ENCODE data around the gene PSG6.
"Not testable (repeated sequence)": the region's sequence is repeated elsewhere in the genome, so short reads cannot be mapped to it uniquely, and the experiment has no call there.

PSG6 gene

GRCh38 chr19:42874901-42875813 lies 42.5 kb downstream of the PSG6 start:
- ATAC-seq: not testable (repeated sequence)
- TF ChIP-seq ZFP3 (CRISPR knock-in tag; IDR thresholded peaks at IDR 0.05) (peak; percentile 60; the same call in 1 of the 2 replicates), GLIS3 (CRISPR knock-in tag; IDR thresholded peaks at IDR 0.05) (0 out of 2 replicates have a peak, but pooled peaks have one; percentile 30), ISL1 (CRISPR knock-in tag; IDR thresholded peaks at IDR 0.05) (peak; percentile 60; the same call in 1 of the 2 replicates), CREB5 (CRISPR knock-in tag; IDR thresholded peaks at IDR 0.05; ENCODE audit: low read depth) (0 out of 2 replicates have a peak, but pooled peaks have one; percentile 7), CSDC2 (CRISPR knock-in tag; IDR thresholded peaks at IDR 0.05) (peak; percentile 87)

GRCh38 chr19:42874136-42874535 lies 43.6 kb downstream of the PSG6 start:
- ATAC-seq: not testable (repeated sequence)

- TF ChIP-seq POU6F1 (CRISPR knock-in tag; IDR thresholded peaks at IDR 0.05; ENCODE audit: borderline replicate concordance, low read depth): no peak
- TF ChIP-seq ZC3H10 (CRISPR knock-in tag; IDR thresholded peaks at IDR 0.05): no peak
- TF ChIP-seq TCF4 (CRISPR knock-in tag; IDR thresholded peaks at IDR 0.05; ENCODE audit: borderline replicate concordance): no peak
- TF ChIP-seq PPARA (CRISPR knock-in tag; IDR thresholded peaks at IDR 0.05; ENCODE audit: borderline replicate concordance): no peak
- no peak for TF ChIP-seq GLIS3 (CRISPR knock-in tag; IDR thresholded peaks at IDR 0.05)
- no peak for TF ChIP-seq RARB (CRISPR knock-in tag; IDR thresholded peaks at IDR 0.05)
- no peak for TF ChIP-seq ZNF8 (CRISPR knock-in tag; IDR thresholded peaks at IDR 0.05)
- TF ChIP-seq BACH2 (CRISPR knock-in tag; IDR thresholded peaks at IDR 0.05; ENCODE audit: borderline replicate concordance): no peak
- TF ChIP-seq ZNF70 (CRISPR knock-in tag; IDR thresholded peaks at IDR 0.05): no peak
- TF ChIP-seq ZNF565 (CRISPR knock-in tag; conservative IDR thresholded peaks at IDR 0.05; ENCODE audit: low read depth): no peak
- TF ChIP-seq ISL1 (CRISPR knock-in tag; IDR thresholded peaks at IDR 0.05): no peak
- no peak for TF ChIP-seq CREB5 (CRISPR knock-in tag; IDR thresholded peaks at IDR 0.05; ENCODE audit: low read depth)
- no peak for TF ChIP-seq OSR1 (CRISPR knock-in tag; IDR thresholded peaks at IDR 0.05)
- TF ChIP-seq TOX (CRISPR knock-in tag; IDR thresholded peaks at IDR 0.05; ENCODE audit: borderline replicate concordance): no peak
- TF ChIP-seq CSRNP3 (CRISPR knock-in tag; IDR thresholded peaks at IDR 0.05): no peak
- TF ChIP-seq SNAI2 (CRISPR knock-in tag; IDR thresholded peaks at IDR 0.05): no peak
- no peak for TF ChIP-seq TSHZ2 (CRISPR knock-in tag; IDR thresholded peaks at IDR 0.05)
- ATAC-seq: no peak
Measured at GRCh38 chr19:42872608-42873007, 45.1 kb downstream of the PSG6 start.

- ATAC-seq: no peak
- TF ChIP-seq ZNF70 (CRISPR knock-in tag; IDR thresholded peaks at IDR 0.05) (no peak), TOX (CRISPR knock-in tag; IDR thresholded peaks at IDR 0.05; ENCODE audit: borderline replicate concordance) (no peak), TSHZ2 (CRISPR knock-in tag; IDR thresholded peaks at IDR 0.05) (no peak), POU6F1 (CRISPR knock-in tag; IDR thresholded peaks at IDR 0.05; ENCODE audit: borderline replicate concordance, low read depth) (no peak)
Measured at GRCh38 chr19:42857544-42857867, 60.2 kb downstream of the PSG6 start.

- not testable (repeated sequence) for ATAC-seq
Measured at GRCh38 chr19:42856866-42857543, 60.7 kb downstream of the PSG6 start.

Measured in SK-N-SH treated with all-trans-retinoic acid at 6 μM for 48 hours (cell line).